GM19193 (cell line): ENCODE measurements around the gene SLC15A2.

ENCODE experiments used
- POLR2A ChIP-seq: IDR thresholded peaks from 4 replicates; pipeline ENCODE4 v1.6.1; 2011; ENCODE audit not compliant: insufficient read depth, insufficient read length; ENCODE audit errors: extremely low read depth

The SLC15A2 gene, protein sequence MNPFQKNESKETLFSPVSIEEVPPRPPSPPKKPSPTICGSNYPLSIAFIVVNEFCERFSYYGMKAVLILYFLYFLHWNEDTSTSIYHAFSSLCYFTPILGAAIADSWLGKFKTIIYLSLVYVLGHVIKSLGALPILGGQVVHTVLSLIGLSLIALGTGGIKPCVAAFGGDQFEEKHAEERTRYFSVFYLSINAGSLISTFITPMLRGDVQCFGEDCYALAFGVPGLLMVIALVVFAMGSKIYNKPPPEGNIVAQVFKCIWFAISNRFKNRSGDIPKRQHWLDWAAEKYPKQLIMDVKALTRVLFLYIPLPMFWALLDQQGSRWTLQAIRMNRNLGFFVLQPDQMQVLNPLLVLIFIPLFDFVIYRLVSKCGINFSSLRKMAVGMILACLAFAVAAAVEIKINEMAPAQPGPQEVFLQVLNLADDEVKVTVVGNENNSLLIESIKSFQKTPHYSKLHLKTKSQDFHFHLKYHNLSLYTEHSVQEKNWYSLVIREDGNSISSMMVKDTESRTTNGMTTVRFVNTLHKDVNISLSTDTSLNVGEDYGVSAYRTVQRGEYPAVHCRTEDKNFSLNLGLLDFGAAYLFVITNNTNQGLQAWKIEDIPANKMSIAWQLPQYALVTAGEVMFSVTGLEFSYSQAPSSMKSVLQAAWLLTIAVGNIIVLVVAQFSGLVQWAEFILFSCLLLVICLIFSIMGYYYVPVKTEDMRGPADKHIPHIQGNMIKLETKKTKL

DNA sequence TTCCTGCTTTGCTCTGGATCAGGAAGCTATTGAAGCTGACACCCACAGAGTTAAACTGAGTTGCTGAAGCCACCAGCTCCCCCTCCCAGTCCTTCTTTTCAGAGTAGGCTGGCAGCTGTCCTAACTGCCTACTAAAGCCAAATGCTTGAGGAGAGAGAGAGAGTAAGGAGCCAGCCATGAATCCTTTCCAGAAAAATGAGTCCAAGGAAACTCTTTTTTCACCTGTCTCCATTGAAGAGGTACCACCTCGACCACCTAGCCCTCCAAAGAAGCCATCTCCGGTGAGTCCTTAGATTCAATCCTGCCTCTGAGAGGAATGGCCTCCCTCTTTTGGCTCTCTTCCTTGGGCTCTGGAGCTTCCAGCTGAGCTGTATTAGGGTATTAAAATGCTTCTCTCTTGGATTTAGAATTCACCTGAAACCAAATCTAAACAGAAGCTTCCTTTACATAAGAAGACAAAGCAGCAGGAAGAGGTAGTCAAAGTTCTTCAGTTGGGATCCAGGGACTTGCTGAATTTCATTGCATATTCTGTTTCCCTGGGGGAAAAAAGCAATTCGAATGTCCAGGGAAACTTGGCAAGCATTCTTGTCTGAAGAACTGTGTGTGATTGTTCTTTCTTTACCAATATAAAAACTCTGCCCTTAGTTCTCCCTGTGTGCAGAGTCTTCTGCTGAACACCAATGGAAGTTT lies at the start of gene SLC15A2:
SLC15A2 (plus strand) TSS at position 101 of the 690 bp plus-strand sequence; CDS start at position 177, 76 bp downstream.
- no peak for TF ChIP-seq POLR2A

DNA sequence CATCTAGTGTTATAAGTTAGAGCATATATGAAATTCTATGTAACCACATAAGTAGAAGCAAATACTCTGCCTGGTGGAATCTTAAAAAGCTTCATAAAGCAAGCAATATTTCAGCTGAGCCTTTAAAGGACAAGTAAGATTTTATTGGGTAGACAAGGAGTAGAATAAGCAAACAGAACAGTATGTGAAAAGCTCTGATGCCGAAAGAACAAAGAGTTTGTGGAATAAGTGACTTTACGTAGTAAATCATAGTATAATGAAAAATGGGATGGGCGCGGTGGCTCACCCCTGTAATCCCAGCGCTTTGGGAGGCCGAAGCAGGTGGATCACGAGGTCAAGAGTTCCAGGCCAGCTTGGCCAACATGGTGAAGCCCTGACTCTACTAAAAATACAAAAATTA lies 49.3 kb upstream of the SLC15A2 start:
- no peak for TF ChIP-seq POLR2A

DNA sequence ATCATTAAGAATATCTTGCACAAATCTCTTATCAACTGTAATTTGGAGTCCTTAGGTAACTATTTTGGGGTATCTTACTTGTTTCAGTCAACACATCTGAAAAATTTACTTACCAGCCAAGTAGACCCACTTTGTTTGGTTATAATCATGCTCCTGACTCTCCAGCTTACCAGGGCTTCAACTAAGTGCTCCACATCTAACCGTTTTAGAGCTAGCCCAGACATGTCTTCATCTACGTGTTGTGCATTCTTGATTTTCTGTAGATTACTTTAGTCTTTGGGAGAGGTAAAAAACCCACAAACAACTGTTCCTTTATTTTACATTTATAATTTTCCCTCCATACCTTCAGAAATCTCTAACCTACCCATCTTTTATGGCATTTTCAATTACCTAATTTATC lies 41.9 kb upstream of the SLC15A2 start:
- no peak for TF ChIP-seq POLR2A

DNA sequence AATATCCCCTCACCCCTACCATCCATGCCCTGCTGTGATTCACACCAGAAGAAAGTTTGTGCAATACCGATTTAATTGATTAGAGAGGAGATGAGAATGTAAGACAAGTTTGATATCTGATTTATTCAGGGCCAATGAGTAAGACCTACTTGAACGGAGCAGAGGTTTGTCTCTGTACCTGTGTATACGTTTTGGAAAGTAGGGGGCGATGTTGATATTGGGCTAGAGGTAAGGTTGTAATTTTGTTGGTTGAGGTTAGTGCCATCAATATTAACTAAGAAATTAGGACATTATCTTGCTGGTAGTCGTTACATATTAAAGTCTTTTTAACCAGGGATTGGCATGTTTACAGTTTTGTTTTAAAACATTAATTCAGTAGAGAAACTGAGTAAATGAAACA lies 38.6 kb upstream of the SLC15A2 start:
- no peak for TF ChIP-seq POLR2A

DNA sequence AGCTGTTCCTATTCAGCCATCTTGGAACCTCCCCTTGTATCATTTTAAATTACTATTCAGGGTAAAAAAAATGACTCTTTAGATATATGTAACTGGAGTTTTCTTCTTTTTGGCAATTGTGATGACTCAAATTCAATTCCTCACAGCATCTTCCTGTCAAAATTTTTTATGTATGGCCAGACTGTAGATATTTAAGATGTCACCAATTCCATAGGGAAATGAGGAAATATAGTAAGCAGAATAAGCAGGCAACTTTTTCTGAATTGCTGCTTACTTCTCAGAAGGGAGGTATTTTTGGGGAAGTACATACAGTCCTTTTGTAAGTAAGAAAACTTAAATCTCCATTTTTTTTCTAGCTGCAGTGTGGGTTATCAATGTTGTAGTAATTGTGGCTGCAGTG lies 30.4 kb upstream of the SLC15A2 start:
- TF ChIP-seq POLR2A = no peak

DNA sequence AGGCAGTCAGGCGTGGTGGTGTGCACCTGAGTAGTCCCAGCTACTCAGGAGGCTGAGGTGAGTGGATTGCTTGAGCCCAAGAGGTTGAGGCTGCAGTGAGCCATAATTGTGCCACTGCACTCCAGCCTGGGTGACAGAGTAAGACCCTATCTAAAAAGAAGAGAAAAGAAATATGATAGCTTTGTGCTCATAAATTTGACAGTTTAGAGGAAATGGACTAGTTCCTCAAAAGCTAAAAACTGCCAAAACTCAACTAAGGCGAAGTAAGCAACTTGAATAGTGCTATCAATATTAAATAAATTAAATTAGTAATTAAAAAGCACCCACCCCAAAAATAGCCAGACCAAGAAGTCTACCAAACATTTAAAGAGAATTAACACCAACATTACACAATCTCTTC lies 24.5 kb upstream of the SLC15A2 start:
- no peak for TF ChIP-seq POLR2A

DNA sequence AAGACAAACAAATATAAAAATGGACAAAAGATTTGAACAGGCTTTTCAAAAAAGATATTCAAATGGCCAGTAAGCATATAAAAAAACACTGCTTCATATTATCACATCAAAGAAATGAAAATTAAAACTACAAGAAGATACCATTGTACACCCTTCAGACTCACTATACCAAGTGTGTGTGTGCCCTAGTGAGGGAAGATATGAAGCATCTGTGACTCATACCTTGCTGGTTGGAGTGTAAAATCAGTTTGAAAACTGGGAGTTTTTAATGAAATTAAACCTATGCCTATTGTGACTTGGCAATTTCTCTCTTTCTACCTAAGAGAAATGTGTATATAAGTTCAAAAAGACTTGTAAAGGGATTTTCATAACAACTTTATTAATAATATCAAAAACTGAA lies 23.5 kb upstream of the SLC15A2 start:
- no peak for TF ChIP-seq POLR2A

DNA sequence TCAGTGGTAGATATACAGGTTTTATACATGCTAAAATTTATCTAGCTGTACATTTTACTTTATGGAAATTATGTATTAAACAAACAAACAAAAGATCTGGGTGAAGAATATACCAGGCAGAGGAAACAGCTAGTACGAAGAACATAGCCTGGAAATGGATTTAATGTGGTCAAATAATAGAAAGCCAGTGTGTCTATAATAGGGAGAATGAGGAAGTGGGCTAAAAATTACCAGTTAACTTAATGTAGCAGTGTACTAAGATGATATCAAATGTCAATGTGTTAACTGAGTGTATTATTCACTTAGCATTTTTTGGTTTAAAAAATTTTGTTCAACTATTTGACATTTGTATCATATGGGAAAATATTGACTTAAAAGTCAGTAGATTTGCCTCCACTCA lies 22.8 kb upstream of the SLC15A2 start:
- no peak for TF ChIP-seq POLR2A

DNA sequence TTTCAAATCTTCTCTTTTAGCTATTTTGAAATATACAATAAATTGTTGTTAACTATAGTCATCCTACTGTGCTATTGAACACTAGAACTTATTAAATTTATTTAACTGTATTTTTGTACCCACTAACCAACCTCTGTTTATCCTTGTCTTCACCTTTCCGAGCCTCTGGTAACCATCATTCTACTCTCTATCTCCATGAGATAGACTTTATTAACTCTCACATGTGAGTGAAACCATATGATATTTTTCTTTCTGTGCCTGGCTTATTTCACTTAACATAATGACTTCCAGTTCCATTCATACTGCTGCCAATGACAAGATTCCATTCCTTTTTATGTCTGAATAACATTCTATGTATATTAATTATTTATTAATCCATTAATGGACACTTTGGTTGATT lies 15.8 kb upstream of the SLC15A2 start:
- TF ChIP-seq POLR2A = no peak

DNA sequence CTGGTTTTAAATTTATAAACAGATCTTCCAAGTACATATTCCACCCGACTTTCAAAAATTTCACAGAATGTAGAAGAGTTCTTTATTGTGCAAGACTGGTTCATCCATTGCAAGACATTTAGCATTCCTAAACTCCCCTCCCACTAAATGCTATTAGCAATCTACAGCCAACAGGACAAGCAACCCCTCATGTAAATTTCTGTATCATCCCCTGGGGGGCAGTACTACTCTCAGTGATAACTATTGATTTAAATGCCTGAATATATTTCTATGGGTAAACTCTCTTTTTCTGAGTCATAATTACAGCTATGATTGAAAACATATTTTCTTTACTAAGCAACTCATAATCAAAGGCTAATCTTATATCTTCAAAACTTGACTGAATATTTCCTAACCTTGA lies 10.7 kb upstream of the SLC15A2 start:
- no peak for TF ChIP-seq POLR2A

DNA sequence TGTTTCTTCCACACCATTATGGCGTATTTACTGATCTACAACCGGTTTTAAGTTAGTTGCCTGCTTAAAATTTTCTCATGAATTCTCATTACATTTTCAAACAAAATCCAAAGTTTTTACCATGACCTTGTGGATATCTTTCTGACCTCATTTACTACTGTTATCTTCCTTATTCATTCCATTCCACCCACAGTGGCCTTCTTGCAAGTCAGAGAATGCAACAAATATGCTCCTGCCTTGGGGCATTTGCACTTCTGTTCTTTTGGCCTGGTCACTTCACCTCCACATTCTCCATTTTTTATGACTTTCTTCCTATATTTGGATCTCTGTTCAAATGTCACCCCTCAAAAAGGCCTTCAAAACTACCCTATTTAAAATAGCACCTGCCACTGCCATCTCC lies 8.8 kb upstream of the SLC15A2 start:
- no peak for TF ChIP-seq POLR2A

DNA sequence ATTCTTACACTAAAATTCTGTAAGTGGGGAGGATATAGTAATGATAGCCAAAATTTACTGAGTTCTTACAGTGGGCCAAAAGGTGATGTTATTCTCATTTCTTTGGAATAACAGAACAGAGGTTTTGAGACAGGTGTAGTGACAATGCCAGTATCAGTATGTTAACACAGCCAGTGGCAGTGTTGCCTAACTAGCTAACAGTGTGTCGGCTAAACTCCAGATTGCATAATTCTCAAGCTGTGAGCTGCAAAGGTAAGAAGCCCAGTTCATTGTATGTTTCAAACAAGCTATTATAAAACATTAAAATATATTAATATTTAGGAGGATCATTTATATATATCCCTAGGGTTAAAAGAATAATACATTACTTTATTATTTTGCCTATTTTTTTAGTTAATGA lies 920 bp downstream of the SLC15A2 start:
- no peak for TF ChIP-seq POLR2A

DNA sequence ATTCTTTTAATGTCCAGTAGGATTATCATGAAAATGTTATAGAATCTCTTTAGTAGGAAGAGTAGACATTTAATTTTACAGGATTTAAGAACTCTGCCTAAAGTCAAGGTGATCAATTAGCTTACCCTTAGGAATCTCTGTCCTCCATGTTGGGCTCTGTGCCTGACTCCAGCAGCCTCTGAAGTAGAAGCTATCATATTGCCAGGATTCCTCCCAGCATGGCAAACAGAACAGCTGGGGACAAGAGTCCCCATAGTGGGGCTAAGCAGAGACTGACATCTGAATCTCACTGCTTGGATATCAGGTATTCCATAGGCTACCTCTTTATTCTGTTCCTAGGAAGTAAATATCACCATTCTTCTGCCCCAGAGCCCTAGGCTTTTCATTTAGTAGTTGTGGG lies 1.5 kb downstream of the SLC15A2 start:
- TF ChIP-seq POLR2A = no peak

DNA sequence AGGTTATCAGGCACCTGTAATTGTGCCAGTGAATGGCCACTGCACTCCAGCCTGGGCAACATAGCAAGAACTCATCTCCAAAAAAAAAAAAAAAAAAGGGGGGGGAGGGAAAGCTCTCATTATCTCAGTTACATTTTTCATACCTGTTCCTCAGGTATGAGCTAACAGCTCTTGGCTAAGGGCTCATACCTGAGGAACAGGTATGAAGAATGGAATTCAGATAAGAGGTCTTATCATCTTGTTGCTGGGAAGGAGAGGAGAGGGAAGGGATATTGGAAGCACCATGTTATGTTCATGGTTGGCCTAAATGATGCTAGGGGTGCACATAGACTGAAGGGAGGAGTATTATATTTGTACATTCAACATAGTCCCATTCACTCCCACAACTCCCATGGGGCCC lies 2.6 kb downstream of the SLC15A2 start:
- no peak for TF ChIP-seq POLR2A

DNA sequence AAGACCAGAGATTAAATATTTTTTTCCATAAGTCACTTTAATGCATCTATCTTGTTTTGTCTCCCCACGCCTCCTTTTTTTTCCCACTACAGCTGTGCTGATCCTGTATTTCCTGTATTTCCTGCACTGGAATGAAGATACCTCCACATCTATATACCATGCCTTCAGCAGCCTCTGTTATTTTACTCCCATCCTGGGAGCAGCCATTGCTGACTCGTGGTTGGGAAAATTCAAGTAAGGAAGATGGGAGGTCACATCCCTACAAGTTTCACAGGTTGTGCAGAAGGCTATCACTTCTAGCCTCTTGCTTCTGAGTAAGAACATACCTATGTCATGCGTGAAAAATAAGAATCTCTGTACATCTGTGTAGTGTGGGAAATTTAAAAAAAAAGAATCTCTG lies 3.1 kb downstream of the SLC15A2 start:
- TF ChIP-seq POLR2A = no peak
